Stomach (tissue), 4 donors: ENCODE measurements around the gene HPRT1.

Experiments used
- EP300 ChIP-seq: sonication (generic); formaldehyde crosslinking; IDR thresholded peaks from one replicate; pipeline ENCODE4 v1.6.1; 2017; ENCODE audit warnings: antibody characterized with exemption
- POLR2A ChIP-seq, 4 donors: fragments of 450-650 bp; IDR thresholded peaks; one replicate each; pipeline ENCODE4 v1.6.1; 2016; ENCODE audit warnings: antibody characterized with exemption in 4 of 4, control low read depth in 2 of 4, mild to moderate bottlenecking in 1 of 4, moderate library complexity in 1 of 4
- POLR2AphosphoS5 ChIP-seq, 3 donors: sonication (generic); formaldehyde crosslinking; IDR thresholded peaks; one replicate each; pipeline ENCODE4 v1.6.1; 2016; ENCODE audit warnings: antibody characterized with exemption in 3 of 3
- TF ChIP-seq, protein P1 (sequence below), 7 experiments: fragments of 450-650 bp in 4 of 7; fragments of 200-600 bp in 3 of 7; sonication (generic) in 3 of 7; IDR thresholded peaks; one replicate each; pipeline ENCODE4 v1.5.1; 2016 to 2019; ENCODE audit warnings: antibody characterized with exemption in 7 of 7, control low read depth in 2 of 7, mild to moderate bottlenecking in 1 of 7

DNA sequence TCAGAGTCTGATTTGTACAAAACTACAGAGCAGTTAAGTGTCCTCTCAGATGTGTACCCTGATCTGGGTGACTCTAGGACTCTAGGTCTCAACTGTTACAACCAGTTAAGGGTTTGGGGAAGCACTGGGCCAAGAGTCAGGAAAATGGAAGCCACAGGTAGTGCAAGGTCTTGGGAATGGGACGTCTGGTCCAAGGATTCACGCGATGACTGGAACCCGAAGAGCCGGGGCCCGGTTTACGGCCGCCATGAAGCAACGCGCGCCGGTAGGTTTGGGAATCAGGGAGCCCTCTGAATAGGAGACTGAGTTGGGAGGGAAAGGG is 321 bp upstream of the HPRT1 start:
- TF ChIP-seq, protein P1, sequence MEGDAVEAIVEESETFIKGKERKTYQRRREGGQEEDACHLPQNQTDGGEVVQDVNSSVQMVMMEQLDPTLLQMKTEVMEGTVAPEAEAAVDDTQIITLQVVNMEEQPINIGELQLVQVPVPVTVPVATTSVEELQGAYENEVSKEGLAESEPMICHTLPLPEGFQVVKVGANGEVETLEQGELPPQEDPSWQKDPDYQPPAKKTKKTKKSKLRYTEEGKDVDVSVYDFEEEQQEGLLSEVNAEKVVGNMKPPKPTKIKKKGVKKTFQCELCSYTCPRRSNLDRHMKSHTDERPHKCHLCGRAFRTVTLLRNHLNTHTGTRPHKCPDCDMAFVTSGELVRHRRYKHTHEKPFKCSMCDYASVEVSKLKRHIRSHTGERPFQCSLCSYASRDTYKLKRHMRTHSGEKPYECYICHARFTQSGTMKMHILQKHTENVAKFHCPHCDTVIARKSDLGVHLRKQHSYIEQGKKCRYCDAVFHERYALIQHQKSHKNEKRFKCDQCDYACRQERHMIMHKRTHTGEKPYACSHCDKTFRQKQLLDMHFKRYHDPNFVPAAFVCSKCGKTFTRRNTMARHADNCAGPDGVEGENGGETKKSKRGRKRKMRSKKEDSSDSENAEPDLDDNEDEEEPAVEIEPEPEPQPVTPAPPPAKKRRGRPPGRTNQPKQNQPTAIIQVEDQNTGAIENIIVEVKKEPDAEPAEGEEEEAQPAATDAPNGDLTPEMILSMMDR (IDR thresholded peaks at IDR 0.05), result no peak
- TF ChIP-seq EP300 (no peak), POLR2A (IDR thresholded peaks at IDR 0.05) (no peak), POLR2AphosphoS5 (IDR thresholded peaks at IDR 0.05) (no peak)
